Measurements from ENCODE around the gene QSER1. TPM values are rescaled to one million over a fixed set of nuclear protein-coding genes. Genes with fewer than 3 reads are reported as not detected.

QSER1 gene
- total and polyA plus RNA-seq, 9 of the 15 experiments (the other 6 are each of a cell fraction or from before 2014, with no cell fraction given): 5.8 to 33.6 (median 22.3) TPM

DNA sequence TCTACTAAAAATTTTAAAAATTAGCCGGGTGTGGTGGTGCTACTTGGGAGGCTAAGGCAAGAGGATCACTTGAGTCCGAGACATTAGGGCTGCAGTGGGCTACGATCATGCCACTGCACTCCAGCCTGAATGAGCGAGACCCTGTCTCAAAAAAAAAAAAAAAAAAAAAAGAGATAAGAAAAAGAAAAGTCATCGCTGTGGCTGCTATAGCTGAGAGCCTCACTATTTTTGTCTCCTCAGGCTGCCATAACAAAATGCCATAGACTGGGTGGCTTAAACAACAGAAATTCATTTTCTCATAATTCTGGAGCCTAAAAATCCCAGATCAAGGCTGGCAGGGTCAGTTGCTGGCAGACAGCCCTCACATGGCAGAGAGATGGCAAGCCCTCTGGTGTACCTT, 93.0 kb downstream of the QSER1 start:
- peaks cover 0 to 2% of the 10 kb centered on the region in 2 experiments; a peak in 1 of 5 replicates for H3K4me1 ChIP-seq (replicated peaks in 1 of 2; ENCODE audit: control insufficient read depth in 2 of 2, insufficient read depth in 2 of 2, low read length in 2 of 2)
- no peak for DNase-seq (ENCODE audit: extremely low read depth in 1 of 4, low spot score in 3 of 4)
- no peak overlapping the region for H3K27ac ChIP-seq (ENCODE audit: extremely low read depth, low read depth, low read length)
- no peaks in the 10 kb centered on the region for H3K9me3 ChIP-seq (replicated peaks; ENCODE audit: control insufficient read depth, insufficient read depth, low read depth, low read length)
- H3K79me2 ChIP-seq (ENCODE audit: control insufficient read depth, insufficient read depth, low read length): no peaks in the 10 kb centered on the region
- ChIA-PET CTCF (ENCODE audit: low intra/inter-chr PET ratio) (no interaction called here), POLR2A (interaction anchor here (0.6 kb wide), 1 partner anchor 593 kb away, joined by 3 read pairs; no protein-coding TSS in a partner anchor)
- ATAC-seq: peak; percentile 44
- no peaks in the 10 kb centered on the region for H3K27me3 ChIP-seq (ENCODE audit: control insufficient read depth in 2 of 2, insufficient read depth in 2 of 2, low read length in 2 of 2)
- intact Hi-C loops (cut with micrococcal nuclease): no loop called here
- H3K4me3 ChIP-seq: no peak overlapping the region
- no peaks in the 10 kb centered on the region for H3K36me3 ChIP-seq (ENCODE audit: control insufficient read depth, insufficient read depth, low read length)
- no peak overlapping the region for H3K4me2 ChIP-seq (ENCODE audit: insufficient read depth, low read length)
- no peak for FAIRE-seq
- no TSS peak for BruUV-seq (replicated peaks)
- no peaks in the 10 kb centered on the region for H3K9me1 ChIP-seq (ENCODE audit: control insufficient read depth, insufficient read depth, low read length)
- no peaks in the 10 kb centered on the region for H4K20me1 ChIP-seq (replicated peaks; ENCODE audit: control insufficient read depth, insufficient read depth, low read length)
- H3K9ac ChIP-seq (ENCODE audit: insufficient read depth in 1 of 2, low read depth in 2 of 2, low read length in 2 of 2): no peak overlapping the region; a peak in 1 of 4 replicates
- H2AFZ ChIP-seq (ENCODE audit: low read depth, low read length): no peak overlapping the region
- in situ Hi-C loops (cut with MboI): no loop called here
- 24% methylated on average over 5 of the region's 5 CpGs for WGBS (ENCODE audit: insufficient coverage, low coverage, missing lambda C conversion rate)
- TF ChIP-seq CBFB (CRISPR knock-in tag; IDR thresholded peaks at IDR 0.05) (no peak), HNRNPL (IDR thresholded peaks at IDR 0.05; ENCODE audit: low read depth, low read length) (no peak), TBL1XR1 (IDR thresholded peaks at IDR 0.05; ENCODE audit: low read length in 2 of 2) (no peak), HDAC3 (IDR thresholded peaks at IDR 0.05; ENCODE audit: borderline replicate concordance, partially characterized antibody) (no peak), ZBTB1 (CRISPR knock-in tag; IDR thresholded peaks at IDR 0.05; ENCODE audit: borderline replicate concordance, low read depth) (no peak), NFE2 (IDR thresholded peaks at IDR 0.05; ENCODE audit: low read depth) (0 out of 2 replicates have a peak, but pooled peaks have one; percentile 10), CCNT2 (IDR thresholded peaks at IDR 0.05; ENCODE audit: borderline replicate concordance, extremely low read depth, insufficient read length, low read depth, low read length) (no peak), ZNF140 (CRISPR knock-in tag; IDR thresholded peaks at IDR 0.05) (no peak), NFATC3 (IDR thresholded peaks at IDR 0.05) (no peak), STAT5B (CRISPR knock-in tag; IDR thresholded peaks at IDR 0.05) (no peak), EP400 (IDR thresholded peaks at IDR 0.05) (no peak), TEAD2 (tag; IDR thresholded peaks at IDR 0.05) (no peak), MAFK (IDR thresholded peaks at IDR 0.05; ENCODE audit: low read length) (no peak), SRSF7 (optimal IDR thresholded peaks at IDR 0.05; ENCODE audit: low read depth, low read length) (no peak), ZNF589 (CRISPR knock-in tag; IDR thresholded peaks at IDR 0.05; ENCODE audit: low read depth) (no peak)
- TF ChIP-seq, protein P1, sequence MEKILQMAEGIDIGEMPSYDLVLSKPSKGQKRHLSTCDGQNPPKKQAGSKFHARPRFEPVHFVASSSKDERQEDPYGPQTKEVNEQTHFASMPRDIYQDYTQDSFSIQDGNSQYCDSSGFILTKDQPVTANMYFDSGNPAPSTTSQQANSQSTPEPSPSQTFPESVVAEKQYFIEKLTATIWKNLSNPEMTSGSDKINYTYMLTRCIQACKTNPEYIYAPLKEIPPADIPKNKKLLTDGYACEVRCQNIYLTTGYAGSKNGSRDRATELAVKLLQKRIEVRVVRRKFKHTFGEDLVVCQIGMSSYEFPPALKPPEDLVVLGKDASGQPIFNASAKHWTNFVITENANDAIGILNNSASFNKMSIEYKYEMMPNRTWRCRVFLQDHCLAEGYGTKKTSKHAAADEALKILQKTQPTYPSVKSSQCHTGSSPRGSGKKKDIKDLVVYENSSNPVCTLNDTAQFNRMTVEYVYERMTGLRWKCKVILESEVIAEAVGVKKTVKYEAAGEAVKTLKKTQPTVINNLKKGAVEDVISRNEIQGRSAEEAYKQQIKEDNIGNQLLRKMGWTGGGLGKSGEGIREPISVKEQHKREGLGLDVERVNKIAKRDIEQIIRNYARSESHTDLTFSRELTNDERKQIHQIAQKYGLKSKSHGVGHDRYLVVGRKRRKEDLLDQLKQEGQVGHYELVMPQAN (IDR thresholded peaks at IDR 0.05; ENCODE audit: borderline replicate concordance): no peak
- TF ChIP-seq, protein P2, sequence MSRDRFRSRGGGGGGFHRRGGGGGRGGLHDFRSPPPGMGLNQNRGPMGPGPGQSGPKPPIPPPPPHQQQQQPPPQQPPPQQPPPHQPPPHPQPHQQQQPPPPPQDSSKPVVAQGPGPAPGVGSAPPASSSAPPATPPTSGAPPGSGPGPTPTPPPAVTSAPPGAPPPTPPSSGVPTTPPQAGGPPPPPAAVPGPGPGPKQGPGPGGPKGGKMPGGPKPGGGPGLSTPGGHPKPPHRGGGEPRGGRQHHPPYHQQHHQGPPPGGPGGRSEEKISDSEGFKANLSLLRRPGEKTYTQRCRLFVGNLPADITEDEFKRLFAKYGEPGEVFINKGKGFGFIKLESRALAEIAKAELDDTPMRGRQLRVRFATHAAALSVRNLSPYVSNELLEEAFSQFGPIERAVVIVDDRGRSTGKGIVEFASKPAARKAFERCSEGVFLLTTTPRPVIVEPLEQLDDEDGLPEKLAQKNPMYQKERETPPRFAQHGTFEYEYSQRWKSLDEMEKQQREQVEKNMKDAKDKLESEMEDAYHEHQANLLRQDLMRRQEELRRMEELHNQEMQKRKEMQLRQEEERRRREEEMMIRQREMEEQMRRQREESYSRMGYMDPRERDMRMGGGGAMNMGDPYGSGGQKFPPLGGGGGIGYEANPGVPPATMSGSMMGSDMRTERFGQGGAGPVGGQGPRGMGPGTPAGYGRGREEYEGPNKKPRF (IDR thresholded peaks at IDR 0.05; ENCODE audit: low read depth, low read length): no peak
- TF ChIP-seq, protein P3, sequence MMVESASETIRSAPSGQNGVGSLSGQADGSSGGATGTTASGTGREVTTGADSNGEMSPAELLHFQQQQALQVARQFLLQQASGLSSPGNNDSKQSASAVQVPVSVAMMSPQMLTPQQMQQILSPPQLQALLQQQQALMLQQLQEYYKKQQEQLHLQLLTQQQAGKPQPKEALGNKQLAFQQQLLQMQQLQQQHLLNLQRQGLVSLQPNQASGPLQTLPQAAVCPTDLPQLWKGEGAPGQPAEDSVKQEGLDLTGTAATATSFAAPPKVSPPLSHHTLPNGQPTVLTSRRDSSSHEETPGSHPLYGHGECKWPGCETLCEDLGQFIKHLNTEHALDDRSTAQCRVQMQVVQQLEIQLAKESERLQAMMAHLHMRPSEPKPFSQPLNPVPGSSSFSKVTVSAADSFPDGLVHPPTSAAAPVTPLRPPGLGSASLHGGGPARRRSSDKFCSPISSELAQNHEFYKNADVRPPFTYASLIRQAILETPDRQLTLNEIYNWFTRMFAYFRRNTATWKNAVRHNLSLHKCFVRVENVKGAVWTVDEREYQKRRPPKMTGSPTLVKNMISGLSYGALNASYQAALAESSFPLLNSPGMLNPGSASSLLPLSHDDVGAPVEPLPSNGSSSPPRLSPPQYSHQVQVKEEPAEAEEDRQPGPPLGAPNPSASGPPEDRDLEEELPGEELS (CRISPR knock-in tag; IDR thresholded peaks at IDR 0.05; ENCODE audit: borderline replicate concordance): no peak
